HT-29 (cell line): ENCODE measurements around the gene VWF. TPM values are rescaled to one million over a fixed set of nuclear protein-coding genes. Genes with fewer than 3 reads are reported as not detected.

Source experiments
- DNase-seq: peaks from one replicate; pipeline ENCODE4 v3.0.0-alpha.2; 2015; ENCODE audit warnings: low spot score
- total RNA-seq: library from RNA; depleted of rRNA; stranded (reverse); fragments of >200 nt; shearing (Covaris generic); gene quantifications from 2 replicates; pipeline ENCODE4 v1.2.3, GENCODE V29; 2014

Gene VWF
- total RNA-seq, 1 experiment from 2014 or later: not detected

DNA sequence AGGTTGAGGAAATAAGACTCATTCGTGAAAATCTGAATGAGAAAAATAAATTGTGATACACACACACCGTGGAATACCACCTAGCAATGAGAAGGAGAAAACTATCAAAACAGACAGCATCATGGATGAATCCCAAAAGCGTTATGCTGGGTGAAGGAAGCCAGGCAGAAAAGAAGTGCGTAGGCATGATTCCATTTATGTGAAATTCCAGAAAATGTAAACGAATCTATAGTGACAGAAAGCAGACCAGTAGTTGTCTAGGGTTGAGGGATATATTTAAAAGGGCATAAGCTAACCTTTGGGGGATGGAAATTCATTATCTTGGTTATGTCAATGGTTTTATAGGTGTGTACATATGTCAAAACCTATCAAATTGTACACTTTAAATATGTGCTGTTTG lies 136.9 kb downstream of the VWF start:
- no peak for DNase-seq

DNA sequence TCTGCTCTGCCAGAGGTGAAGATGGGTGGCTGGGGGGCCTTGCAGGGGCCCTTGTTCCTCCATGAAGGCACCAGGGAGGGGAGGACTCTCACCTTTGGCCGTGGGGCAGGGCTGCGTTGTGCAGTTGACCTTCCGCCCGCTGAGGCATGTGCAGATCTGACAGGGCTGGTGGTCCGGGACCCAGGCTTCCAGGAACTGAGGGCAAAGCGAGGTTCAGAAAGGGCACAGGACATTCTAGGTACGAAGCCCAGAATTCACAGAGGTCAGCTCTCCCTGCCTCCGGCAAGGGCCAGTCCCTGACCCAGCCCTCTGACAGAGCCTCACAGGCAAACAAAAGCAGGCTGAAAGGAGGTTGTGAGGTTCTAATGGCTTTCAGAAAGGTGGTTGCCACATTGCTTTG lies 139.0 kb downstream of the VWF start:
- DNase-seq: no peak

DNA sequence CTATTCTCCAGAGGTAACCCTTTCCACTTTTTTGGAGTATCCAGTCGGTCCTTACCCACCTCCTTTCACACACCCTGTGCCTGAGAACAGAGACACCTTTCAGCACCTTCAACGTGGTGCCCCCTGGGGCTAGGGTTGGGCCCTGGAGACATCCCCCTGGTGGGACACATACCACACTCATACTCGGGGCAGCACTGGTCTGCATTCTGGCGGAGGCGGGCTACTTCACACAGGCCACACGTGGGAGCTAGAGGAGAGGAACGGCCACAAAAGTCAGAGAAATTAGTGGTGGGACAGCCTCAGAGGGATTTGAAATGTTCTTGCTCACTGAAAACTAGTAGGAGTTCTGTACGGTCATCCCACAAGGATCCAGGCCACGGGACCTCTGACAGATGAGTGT lies 139.6 kb downstream of the VWF start:
- DNase-seq: no peak

DNA sequence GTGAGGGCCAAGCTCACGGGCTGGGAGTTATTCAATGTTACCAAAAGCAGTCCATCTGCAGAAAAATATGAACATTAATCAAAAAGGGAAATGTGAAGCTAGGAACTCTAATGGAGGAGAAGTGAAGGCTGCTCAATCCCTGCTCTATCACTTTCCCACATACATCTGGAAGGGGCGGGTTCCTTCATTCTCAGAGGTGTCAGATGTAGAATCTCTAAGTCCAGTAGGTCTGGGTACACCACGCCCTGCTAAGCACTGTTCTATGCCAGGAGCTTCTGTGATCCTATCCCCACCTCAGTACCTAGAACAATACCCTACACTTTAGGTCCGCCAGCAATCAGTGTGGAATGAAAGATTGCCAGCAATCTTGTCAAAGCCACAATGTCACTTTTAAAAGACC lies 142.4 kb downstream of the VWF start:
- DNase-seq: no peak

DNA sequence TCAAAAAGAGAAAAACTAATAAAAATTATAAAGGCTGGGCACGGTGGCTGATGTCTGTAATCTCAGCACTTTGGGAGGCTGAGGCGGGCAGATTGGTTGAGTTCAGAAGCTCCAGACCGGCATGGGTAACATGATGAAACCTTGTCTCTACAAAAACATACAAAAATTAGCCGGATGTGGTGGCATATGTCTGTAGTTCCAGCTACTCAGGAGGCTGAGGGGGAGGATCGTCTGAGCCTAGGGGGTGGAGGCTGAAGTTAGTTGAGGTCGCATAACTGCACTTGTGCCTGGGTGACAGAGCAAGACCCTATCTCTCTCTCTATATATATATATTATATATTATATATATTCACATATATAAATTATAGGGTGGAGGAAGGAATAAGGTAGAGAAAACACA lies 146.9 kb downstream of the VWF start:
- DNase-seq: no peak

DNA sequence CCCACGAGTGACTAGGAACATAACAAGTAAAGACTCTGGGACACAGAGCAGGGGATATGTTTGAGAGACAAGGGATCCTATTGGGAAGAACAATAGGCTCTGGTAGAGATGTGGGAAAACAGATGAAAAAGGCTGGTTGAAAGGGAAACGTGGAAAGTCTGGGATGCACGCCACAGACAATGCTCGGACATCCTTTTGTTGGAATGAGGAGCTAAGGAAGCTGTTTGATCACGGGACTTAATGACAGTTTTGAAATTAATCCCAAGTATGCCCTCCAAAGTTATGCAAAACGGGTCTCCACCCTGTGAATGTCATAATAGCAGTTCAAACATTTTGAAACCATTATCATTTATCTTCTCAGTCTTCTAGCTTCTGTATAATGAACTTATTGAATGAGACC lies 147.8 kb downstream of the VWF start:
- DNase-seq: no peak

DNA sequence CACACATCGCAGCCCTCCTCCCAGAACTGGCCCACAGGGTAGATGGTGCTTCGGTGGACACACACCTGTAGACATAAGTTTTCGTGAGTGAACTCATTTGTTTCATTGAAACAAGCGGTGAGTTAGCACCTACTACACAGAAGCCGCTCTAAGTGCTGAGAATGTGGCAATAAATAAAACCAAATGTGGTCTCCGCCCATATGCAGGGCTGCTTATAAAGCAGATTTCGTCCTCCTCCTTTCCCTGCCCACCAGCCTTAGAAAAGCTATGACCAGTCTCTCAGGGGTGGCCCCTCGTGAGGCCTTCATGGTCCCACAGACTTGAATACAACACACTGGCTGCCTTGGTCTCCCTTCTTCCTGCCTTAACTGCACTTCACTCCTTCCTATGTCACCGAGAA lies 148.3 kb downstream of the VWF start:
- DNase-seq: no peak

DNA sequence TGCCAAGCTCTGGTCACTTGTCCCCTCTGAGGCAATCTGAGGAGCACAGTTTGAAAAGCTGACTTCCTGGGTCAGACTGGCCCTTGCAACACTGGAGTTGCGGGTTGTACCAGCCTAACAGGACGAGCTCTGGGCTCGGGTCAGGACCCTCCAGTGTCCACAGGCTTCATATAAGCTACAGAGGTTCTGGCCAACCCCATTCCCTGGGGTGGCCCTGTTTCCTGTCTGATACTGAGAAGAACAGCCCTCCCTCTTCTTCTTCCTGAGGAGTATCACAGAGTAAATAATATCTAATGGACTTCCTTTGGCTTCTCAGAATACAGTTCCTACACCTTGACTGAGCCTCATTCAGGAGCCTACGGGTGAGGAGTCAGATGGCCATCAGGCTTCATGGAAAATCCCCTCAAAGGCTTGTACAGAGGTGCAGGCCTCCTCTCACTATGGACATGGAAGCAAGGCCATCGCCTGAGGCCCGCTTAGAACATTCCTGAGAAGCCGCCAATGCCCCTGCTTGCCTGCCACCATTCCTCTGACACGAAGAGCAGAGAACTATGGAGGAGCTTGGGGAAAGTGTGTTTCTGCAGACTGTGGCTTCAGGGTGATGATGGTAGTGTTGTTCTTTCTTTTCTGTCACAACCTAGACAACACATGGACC lies 150.9 kb downstream of the VWF start:
- DNase-seq: no peak

DNA sequence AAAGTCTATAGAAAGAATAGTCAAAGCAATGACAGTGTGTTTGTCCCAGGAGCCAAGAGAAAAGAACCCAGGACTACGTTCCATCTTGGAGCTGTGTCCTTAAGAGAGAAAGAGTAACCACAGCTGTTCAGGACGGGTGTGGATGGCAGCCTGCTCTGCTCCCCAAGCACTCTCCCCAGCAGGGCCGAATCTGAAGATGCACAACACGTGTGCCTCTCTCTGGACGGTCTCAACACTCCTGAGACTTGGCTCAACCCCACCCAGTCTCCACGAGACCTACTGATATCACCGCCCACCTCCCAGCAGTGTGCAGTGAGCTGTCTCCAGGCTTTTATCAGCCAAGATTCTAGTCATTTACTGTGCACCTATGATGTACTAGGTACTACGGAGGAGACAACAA lies 152.1 kb downstream of the VWF start:
- DNase-seq: no peak

DNA sequence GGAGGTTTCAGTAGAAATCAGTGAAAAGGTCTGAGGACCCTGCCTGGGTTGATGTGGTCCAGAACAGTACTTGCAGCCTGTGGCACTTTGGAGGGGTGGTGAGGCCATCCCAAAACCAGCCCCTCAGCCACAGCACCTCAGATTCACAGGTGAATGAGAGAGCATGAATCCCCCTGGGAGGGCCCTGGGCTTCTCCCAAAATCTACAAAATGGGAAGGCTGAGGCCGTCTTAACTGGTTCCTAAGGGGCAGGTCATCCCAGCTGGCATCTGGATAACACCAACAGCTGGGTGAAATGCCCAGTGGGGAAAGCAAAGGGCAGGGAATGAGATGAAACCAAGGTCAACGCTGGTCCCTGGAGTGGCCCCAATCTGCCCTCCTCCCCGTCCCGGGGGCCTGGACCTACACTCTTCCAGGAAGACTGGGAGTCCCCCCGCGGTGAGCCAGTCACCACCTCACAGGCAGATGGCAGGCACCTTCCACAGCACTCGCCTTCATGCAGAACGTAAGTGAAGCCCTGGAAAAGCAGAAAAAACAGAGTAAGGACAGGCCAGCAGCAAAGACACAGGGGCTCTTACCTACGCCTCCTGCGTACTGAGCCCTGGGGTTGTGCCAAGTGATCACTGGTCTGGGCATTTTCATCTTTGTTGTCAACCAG lies 153.1 kb downstream of the VWF start:
- DNase-seq: no peak

DNA sequence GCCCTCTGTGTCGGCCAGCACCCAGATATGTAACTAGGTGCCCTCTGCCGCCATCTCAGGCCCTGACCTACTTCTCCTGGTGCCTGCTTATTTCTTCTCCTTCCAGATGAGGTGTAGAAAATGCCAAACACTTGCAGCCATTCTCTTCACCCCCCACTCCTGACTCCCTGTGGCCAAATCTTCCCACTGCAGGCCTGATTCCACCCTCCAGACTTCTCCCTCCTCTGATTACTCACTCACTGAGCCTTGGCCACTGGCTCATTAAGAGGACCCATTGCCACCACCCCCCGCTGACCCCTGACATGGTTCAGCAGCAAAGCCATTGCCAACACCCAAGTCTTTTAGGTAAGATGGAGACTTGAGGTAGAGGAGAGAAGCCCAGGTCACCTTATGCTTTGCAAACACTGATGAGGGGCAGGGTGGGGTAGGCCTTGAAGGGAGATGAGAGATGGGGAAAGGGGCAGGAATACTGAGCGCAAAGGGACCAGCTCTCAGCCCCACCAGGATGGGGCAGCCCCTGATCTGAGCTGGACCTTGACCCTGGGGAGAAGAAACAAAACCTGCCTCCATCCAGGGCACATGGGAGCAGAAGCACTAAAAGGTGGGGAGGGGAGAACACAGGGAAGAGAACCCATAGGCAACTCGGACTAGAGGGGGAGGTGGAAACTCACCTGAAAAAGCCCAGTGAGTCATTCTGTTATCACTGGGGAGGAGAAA lies 154.3 kb downstream of the VWF start:
- DNase-seq: no peak

DNA sequence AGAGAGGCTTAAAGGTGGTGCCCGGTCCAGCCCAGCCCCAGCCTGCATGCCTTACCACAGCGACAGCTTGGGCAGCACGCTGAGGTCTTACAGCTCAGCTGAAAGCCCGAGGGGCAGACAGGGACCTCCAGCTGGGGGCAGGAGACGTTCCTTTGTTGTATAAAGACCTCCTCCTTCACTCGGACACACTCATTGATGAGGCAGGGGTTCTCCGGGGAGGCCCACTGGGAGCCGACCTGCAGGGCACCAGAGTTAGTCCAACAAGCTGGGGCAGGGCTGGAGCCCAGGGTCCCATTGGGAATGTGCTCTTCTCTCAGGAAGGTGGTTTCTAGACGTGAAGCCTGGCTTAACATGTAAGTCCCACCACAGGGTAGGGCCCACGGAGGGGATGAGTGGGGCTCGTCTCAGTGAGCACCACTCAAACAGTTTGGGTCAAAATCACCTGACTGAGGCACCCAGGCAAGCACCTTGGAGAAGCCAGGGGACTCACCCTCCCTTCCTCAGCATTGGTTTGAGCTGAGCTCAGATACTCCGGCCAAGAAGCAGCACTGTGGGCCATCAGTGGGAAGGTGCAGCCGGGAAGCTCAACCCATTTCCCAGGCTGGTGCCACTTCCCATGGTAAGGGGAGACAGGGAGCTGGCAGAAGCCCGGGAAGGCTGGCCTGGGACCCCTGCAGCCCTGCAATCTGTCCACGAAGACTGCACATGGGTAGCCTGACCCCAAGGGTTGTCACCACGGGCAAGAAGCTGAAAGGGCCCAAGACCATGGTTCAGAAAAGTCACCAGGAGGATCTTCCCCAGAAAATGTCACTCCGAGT lies 155.1 kb downstream of the VWF start:
- DNase-seq: no peak

DNA sequence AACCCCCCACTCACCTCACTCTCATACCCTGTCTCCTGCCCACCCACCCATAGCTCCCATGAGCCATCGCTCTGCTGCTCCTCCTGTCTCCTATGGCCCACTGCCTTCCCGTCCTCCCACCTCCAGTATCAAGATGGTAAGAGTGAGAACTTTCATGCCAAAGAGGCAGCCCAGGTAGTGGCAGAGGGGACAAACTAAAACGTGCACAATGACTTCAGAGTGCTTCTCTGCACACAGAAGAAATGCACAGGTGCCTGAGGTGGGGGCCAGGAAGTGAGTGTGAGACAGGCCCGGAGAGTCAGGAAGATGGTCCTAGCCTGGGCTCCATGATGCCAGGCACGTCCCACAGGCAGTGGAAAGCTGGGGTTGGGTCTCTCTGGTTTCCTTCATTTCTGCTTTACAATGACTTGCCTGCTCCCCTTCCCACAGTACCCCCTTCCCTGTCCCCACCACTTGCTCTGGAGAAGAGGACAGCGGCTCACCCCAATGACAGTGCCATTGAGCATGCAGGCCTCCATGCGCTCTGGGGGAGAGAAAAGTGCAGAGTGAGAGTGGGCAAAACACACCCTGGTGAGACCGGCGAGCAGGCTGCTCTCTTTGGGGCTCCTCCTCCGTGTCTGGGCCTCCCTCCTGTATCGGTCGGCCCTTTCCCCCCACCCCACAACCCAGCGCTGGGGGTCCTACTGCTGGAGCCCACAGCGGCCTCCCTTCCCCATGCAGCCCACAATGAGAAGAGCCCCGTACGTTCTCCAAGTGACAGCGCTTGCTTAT lies 156.6 kb downstream of the VWF start:
- DNase-seq: no peak

DNA sequence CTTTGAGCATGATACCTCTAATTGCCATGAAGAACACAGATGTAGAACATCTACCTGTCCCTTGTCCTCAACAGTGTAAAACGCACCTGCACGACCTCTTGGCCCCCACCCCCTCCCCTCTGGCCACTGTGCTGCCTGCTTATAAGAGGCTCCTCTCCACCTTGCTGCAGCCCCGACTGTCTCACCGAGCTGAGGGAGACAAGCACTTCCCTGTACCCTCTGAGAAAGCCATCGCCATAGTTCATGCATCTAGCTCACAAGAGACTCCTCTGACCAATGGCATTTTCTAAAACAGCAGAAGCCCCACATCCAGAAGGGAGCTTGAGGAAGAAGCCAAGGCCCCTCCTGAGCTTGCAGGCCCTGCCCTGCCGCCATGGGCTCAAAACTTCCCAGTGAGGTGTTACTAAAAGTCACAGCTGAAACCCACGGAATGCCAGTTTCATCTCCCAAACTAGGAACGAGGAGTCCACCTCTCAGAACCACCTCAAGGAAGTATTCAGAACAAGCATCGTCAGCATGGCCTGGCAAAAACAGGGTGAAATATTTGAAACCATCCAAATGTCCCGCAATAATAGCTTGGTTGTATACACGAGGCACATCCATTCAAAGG lies 157.9 kb downstream of the VWF start:
- no peak for DNase-seq

DNA sequence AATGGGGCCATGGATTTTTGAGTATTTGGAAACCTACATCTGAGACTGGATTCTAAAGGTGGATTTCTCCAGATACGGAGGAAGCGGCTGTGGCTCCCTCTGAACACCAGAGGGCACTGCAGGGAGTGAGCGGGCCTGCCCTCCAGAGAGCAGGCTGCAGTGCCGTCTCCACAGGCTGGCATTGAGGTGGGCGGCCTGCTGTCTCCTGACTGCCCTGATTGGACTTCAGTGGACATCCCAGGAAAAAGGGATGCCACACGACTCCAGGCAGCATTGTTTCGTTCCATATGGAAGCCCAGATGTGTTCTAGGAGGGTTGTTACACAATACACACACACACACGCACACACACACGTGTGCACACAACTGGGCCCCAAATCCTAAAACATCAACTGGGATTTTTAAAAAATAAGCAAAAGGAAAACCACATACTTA lies 158.5 kb downstream of the VWF start:
- peak; percentile 66 for DNase-seq

DNA sequence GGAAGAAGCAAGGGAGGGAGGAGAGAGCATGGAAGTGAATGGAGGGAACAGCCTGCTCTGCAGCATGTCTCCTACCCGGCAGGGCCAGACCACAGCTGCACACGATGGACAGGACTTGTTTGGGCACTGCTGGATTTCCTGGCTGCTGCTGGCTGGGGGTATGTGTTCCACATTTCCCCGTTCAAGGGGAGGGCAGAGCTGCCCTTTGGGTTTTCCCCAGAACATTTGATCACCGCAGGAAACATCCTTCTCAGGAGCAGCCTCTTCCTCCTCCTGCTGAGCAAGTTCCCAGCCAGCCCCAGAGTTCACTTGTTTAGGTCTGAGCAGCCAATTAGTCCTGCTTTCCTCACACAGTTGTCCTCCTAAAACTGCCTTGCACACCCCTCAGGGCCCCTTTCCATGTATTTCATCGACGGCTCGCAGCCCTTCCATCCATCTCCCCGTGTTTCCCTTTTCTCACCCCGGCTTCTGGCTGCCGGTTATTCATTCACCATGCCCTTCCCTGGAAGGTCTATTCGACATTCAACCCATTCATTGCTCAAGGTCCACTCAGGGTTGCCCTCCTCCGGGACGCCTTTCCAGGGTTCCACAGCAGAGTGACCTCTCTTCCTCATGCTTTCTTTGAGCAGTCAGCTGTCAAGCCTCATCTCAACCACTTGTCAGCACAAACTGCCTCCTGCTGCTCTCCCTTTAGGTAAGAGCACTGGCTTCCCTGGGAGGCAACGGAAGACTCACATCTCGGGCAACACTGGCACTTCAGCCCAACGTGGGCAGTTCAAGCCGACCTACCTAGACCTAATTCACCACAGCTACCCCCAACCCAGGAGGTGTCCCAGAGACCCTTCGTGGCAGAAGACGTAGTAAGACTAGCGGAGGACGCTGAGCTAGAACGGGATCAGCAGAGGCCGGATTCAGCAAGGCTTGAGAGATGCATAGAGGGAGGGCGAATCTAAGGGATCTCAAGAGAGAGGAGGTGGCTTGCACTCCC lies 159.3 kb downstream of the VWF start:
- DNase-seq: no peak

DNA sequence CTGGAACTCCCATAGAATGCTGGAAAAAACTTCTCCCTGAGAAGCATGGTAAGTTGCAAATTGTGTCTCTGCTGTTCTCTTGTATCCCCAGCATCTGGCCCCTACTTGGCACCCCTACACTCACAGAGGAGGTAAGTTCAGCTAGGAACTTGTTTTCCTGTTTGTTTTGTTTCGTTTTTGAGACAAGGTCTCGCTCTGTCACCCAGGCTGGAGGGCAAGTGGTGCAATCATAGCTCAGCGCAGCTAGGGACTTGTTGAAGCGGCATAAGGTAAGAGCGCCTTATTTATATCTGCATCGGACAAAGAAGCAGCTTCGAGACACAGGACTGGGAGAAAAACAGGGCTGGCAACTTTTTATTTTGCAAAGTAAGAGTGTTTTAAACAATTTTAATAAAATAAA lies 161.0 kb downstream of the VWF start:
- no peak for DNase-seq

DNA sequence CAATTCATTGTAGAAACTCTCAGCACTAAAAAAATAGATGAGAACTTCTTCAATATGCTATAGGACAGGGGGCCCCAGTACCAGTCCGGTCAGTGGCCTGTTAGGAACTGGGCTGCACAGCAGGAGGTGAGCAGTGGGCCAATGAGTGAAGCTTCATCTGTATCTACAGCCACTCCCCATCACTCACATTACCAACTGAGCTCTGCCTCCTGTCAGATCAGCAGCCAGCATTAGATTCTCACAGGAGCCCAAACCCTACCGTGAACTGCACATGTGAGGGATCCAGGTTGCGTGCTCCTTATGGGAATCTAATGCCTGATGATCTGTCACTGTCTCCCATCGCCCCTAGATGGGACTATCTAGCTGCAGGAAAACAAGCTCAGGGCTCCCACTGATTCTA lies 163.7 kb downstream of the VWF start:
- no peak for DNase-seq

DNA sequence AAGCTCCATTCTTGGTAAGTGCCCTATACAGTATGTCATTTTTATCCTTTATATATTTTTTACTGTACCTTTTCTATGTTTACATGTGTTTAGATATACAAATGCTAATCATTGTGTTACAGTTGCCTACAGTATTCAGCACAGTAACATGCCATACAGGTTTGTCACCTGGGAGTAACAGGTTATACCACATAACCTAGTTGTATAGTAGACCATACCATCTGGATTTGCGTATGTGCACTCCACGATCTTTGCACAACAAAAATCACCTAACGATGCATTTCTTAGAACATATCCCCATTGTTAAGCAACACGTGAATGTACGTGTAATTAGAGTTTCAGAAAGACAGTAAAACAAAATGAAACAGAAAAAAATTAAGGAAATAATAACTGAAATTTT lies 167.5 kb downstream of the VWF start:
- no peak for DNase-seq

DNA sequence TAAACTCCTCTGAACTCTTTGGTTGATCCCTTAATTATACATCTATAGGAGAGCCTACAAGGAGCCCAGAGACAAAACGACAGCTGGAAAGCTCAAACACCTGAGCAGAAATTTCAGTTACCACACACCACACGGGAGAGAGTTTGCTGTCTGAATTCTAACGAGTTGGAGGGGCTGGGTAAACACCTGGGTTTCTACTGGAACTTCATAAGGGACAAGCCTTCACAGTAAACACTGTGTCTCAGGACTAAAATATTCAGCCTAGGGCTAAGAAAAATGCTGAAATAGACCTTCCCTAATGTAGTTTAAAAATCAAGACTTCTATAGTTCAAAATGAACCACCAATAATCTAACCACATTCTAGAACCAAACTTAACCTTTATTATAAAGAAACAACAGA lies 169.8 kb downstream of the VWF start:
- no peak for DNase-seq
